ENCODE measurements around the gene RNASEH2C. TPM values are rescaled to one million over a fixed set of nuclear protein-coding genes. Genes with fewer than 3 reads are reported as not detected.
"Not testable (repeated sequence)": the region's sequence is repeated elsewhere in the genome, so short reads cannot be mapped to it uniquely, and the experiment has no call there.

RNASEH2C gene
- total RNA-seq, 8 experiments from 2014 or later, result 12.7 to 80.0 (median 25.4) TPM

DNA sequence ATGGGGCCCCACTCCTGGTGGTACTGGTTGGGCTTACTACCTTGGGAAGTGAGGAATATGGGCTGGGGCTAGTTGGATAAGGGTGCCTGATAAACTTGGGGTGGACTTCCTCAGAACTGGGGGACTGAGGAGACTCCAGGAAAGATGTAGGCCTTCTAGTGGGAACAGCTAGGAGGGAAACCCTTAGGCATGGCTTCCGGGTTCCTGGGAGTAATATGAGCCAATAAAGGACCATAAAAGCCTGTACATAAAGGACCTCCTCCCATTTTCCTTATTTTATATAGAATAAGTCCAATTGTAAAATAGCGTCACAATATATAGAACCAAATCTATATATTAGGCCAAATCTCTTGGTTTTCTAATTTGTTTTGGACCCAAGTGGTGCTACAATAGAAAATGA is 18.4 kb upstream of the RNASEH2C start:
- Histone ChIP-seq H3K4me1 (replicated peaks in 1 of 2) (no peaks in the 10 kb centered on the region), H3K27ac (no peak overlapping the region), H3K4me3 (no peak overlapping the region)
- WGBS, 10 experiments, result 50 to 100% (median 74%) methylated on average over 1 to 2 of the region's 2 CpGs; no CpG with 5 or more reads in 1 of the 10 experiments
- ATAC-seq (replicated peaks in 6 of 8), result no peak
- in situ Hi-C loops (cut with MboI; ENCODE audit: low pct_unique_long_range_greater_than_20kb in 2 of 9, low sequenced_read_pairs in 9 of 9, unreplicated experiment in 9 of 9), result no loop called here

DNA sequence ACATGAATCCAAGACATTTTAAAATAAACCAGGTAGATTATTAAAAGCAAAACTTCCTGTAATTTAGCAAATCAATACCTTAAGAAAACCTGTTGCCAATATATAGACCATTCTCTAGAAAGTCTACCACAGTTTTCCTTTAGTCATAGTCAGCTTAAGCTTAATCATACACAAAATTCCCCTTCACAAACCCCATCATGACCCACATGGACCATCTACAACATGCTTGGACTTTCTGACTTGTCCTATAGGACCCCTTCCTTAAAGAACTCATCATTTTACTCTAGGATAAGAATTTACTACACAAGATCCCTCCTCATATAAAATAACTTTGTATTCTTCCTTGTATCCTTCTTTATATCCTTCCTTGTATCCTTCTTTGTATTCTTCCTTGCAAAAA is 16.2 kb upstream of the RNASEH2C start:
- Histone ChIP-seq H3K27ac (no peak overlapping the region), H3K4me1 (replicated peaks in 1 of 2) (no peaks in the 10 kb centered on the region), H3K4me3 (no peak overlapping the region)
- in situ Hi-C loops (cut with MboI; ENCODE audit: low pct_unique_long_range_greater_than_20kb in 2 of 9, low sequenced_read_pairs in 9 of 9, unreplicated experiment in 9 of 9), result no loop called here
- ATAC-seq (replicated peaks in 6 of 8), result no peak

DNA sequence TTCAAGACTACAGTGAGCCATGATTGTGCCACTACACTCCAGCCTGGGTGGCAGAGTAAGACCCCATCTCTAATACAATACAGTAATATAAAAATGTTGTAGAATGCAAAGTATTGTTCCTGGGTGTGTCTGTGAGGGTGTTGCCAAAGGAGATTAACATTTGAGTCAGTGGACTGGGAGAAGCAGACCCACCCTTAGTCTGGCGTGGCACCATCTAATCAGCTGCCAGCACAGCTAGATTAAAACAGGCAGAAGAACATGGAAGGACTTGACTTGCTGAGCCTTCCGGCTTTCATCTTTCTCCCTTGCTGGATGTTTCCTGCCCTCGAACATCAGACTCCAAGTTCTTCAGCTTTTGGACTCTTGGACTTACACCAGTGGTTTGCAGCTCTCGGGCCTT is 14.5 kb upstream of the RNASEH2C start:
- H3K27ac ChIP-seq; H3K4me3 ChIP-seq; H3K4me1 ChIP-seq (replicated peaks in 1 of 2); in situ Hi-C loops (cut with MboI; ENCODE audit: low pct_unique_long_range_greater_than_20kb in 2 of 9, low sequenced_read_pairs in 9 of 9, unreplicated experiment in 9 of 9): not testable (repeated sequence)
- ATAC-seq (replicated peaks in 6 of 8), result peak in 2 of 8 experiments; percentile 54 to 72
- 17 to 84% (median 51%) methylated on average over 1 to 4 of the region's 4 CpGs; no CpG with 5 or more reads in 2 of the 10 experiments for WGBS, 10 experiments

DNA sequence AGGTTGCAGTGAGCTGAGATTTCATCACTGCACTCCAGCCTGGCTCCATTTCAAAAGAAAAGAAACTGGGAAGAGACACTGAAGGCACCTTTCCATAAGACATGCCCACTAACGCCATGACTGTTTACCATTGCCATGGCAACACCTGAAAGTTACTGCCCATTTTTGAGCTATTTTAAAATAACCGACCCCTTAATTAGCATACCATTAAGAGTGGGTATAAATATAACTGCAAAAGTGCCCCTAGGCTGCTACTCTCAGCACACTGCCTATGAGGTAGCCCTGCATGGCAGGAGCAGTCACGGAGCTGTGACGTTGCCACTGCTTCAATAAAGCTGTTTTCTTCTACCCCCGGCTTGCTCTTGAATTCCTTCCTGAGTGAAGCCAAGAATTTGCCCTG is 9.9 kb upstream of the RNASEH2C start:
- WGBS, 10 experiments, result 0 to 100% (median 47%) methylated on average over 1 to 5 of the region's 5 CpGs
- ATAC-seq (replicated peaks in 6 of 8), result peak in 3 of 8 experiments; percentile 58 to 99 (median 77)
- Histone ChIP-seq H3K4me3 (no peak overlapping the region), H3K4me1 (replicated peaks in 1 of 2) (no peaks in the 10 kb centered on the region), H3K27ac (no peak overlapping the region)
- in situ Hi-C loops (cut with MboI; ENCODE audit: low pct_unique_long_range_greater_than_20kb in 2 of 9, low sequenced_read_pairs in 9 of 9, unreplicated experiment in 9 of 9), result no loop called here

DNA sequence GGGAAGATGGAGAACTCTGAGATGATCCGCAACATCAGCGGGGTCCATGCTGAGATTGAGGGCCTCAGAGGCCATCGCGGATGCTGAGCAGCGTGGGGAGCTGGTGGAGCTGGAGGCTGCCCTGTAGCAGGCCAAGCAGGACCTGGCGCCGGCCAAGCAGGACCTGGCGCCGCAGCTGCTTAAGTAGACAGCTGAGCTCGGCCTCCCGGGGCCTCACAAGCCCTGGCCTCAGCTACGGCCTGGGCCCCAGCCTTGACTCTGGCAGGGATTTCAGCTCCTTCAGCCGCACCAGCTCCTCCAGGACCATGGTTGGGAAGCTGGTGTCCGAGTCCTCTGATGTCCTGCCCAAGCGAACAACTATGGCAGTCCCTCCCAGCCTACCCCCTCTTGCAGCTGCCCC is 7.3 kb upstream of the RNASEH2C start:
- no peak for ATAC-seq (replicated peaks in 6 of 8)
- 33 to 97% (median 80%) methylated on average over 1 to 7 of the region's 15 CpGs; no CpG with 5 or more reads in 4 of the 10 experiments for WGBS, 10 experiments

DNA sequence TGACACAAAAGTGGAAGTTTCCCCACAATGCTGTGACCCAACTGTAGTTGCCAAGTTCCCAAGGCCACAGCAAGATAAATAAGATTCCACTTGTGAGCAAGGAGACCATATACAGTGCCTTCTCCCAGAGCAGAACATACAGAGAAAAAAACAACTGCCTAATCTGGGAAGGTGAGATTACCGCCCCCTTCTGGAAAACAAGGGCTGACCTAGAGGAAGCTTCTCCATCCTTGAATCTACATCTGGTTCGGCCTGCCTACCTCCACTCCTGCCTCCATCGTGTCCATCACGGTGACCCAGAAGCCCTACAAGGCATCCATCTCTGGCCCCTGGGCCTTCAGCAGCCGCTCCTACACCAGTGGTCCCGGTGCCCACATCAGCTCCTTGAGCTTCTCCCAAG is 6.1 kb upstream of the RNASEH2C start:
- no peak overlapping the region for H3K27ac ChIP-seq
- no peak overlapping the region for H3K4me3 ChIP-seq
- H3K4me1 ChIP-seq (replicated peaks in 1 of 2), result no peaks in the 10 kb centered on the region
- ATAC-seq (replicated peaks in 6 of 8), result no peak
- WGBS, 10 experiments, result 17 to 86% (median 39%) methylated on average over 1 to 5 of the region's 6 CpGs; no CpG with 5 or more reads in 3 of the 10 experiments
- in situ Hi-C loops (cut with MboI; ENCODE audit: low pct_unique_long_range_greater_than_20kb in 2 of 9, low sequenced_read_pairs in 9 of 9, unreplicated experiment in 9 of 9), result no loop called here

More for the DNA sequence above, 7.3 kb upstream of the RNASEH2C start:
- no peak overlapping the region for H3K4me3 ChIP-seq
- H3K27ac ChIP-seq, result no peak overlapping the region
- no peaks in the 10 kb centered on the region for H3K4me1 ChIP-seq (replicated peaks in 1 of 2)
- in situ Hi-C loops (cut with MboI; ENCODE audit: low pct_unique_long_range_greater_than_20kb in 2 of 9, low sequenced_read_pairs in 9 of 9, unreplicated experiment in 9 of 9), result no loop called here

DNA sequence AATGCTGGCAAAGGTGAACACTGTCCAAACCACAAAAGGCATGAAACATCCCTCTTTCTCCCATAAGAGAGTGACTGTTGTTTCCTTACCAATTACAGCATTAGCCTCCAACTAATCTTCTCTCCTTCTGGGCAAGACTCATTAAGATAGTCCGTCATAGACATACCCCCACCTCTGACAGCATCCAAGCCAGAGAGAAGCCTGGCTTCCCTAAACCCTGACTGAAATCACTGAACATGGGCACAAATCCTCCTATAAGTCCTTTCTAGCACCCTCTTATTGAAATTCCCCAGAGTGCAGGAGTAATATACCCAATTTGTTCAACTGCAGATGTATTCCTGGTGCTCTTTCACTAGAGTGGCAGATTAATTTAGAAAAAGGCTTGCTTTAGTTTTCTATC is 1.7 kb upstream of the RNASEH2C start:
- 40% methylated on average over 1 of the region's 1 CpG; no CpG with 5 or more reads in 9 of the 10 experiments for WGBS, 10 experiments

DNA sequence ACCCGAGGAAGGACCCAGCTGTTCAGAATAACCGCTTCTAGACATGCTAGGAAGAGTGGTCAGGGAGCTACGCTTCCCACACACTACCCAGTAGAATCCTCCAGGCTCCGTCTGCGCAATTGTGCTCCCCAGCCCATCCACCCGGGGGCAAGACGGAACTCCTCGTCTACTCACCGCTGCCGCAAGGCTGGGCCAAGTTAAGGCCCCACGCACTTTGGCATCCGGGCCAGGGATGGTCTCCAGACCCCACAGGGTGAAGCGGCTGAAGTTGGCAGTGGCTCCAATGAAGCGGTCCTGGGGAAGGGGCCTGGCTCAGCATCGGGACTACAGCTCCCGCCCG is 757 bp downstream of the RNASEH2C start:
- peaks cover 12 to 13% of the 10 kb centered on the region in 2 donors for H3K4me1 ChIP-seq (replicated peaks in 1 of 2)
- peak overlapping the region; percentile 90 to 93 for H3K27ac ChIP-seq
- in situ Hi-C loops (cut with MboI; ENCODE audit: low pct_unique_long_range_greater_than_20kb in 2 of 9, low sequenced_read_pairs in 9 of 9, unreplicated experiment in 9 of 9), result loop anchor here in 6 of 9 experiments (10.0 to 25.0 kb wide), 3 partner anchors 92 to 267 kb away; no protein-coding TSS in a partner anchor
- H3K4me3 ChIP-seq, result peak overlapping the region; percentile 81 to 94 (median 88)
- 0 to 12% (median 0%) methylated on average over 1 to 7 of the region's 17 CpGs; no CpG with 5 or more reads in 5 of the 10 experiments for WGBS, 10 experiments
- peak in 3 of 8 experiments; percentile 34 to 41 (median 35) for ATAC-seq (replicated peaks in 6 of 8)

More for the DNA sequence above, 1.7 kb upstream of the RNASEH2C start:
- Histone ChIP-seq H3K27ac (no peak overlapping the region), H3K4me1 (replicated peaks in 1 of 2) (peaks cover 12 to 13% of the 10 kb centered on the region in 2 donors), H3K4me3 (no peak overlapping the region)
- ATAC-seq (replicated peaks in 6 of 8), result no peak
- in situ Hi-C loops (cut with MboI; ENCODE audit: low pct_unique_long_range_greater_than_20kb in 2 of 9, low sequenced_read_pairs in 9 of 9, unreplicated experiment in 9 of 9), result loop anchor here in 5 of 9 experiments (25.0 kb wide), 2 partner anchors 90 to 265 kb away; no protein-coding TSS in a partner anchor

DNA sequence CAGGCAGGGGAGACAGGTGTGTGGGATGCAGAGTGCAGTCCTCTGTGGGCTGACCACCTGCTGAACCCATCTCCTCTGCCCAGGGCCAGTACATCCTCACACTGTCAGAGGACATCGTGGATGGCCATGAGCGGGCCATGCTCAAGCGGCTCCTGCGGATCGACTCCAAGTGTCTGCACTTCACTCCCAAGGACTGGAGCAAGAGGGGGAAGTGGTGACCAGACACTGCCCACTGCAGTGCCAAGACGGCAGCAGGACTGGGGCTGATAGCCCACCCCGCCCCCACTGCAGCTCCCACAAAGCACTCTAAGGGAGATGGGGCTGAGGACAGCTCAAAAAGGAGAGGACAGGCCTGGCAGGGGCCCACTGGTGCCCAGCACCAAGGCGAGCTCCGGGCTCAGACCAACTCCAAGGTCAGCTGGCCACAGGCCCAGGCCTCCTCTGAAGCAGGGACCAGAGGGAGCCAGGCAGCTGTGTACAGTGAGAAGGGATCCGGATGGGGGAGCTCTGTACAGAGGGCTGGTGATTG is 1.6 kb downstream of the RNASEH2C start:
- WGBS, 10 experiments, result 14 to 100% (median 71%) methylated on average over 1 to 8 of the region's 10 CpGs; no CpG with 5 or more reads in 6 of the 10 experiments
- in situ Hi-C loops (cut with MboI; ENCODE audit: low pct_unique_long_range_greater_than_20kb in 2 of 9, low sequenced_read_pairs in 9 of 9, unreplicated experiment in 9 of 9), result loop anchor here in 6 of 9 experiments (10.0 to 25.0 kb wide), 3 partner anchors 93 to 268 kb away; no protein-coding TSS in a partner anchor
- Histone ChIP-seq H3K4me3 (peak overlapping the region in 4 of 5 donors; percentile 81 to 93 (median 85)), H3K4me1 (replicated peaks in 1 of 2) (peaks cover 12 to 13% of the 10 kb centered on the region in 2 donors), H3K27ac (no peak overlapping the region)
- peak in 1 of 8 experiments; percentile 5 for ATAC-seq (replicated peaks in 6 of 8)

DNA sequence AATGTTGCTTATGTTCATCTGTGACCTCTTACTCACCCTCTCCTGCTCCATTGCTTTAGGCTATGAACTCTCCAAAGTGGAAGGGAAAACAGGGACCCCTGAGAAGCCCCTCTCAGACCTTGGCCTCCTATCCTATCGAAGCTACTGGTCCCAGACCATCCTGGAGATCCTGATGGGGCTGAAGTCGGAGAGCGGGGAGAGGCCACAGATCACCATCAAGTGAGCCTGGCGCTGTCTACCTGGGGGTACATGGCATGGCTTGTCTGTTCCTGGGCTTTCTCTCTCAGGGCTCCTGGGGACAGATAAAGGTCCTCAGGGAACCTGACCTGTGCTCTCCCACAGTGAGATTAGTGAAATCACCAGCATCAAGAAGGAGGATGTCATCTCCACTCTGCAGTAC is 2.1 kb downstream of the RNASEH2C start:
- Histone ChIP-seq H3K4me3 (no peak overlapping the region), H3K4me1 (replicated peaks in 1 of 2) (peaks cover 12 to 13% of the 10 kb centered on the region in 2 donors), H3K27ac (no peak overlapping the region)
- no peak for ATAC-seq (replicated peaks in 6 of 8)
- 60 to 100% (median 94%) methylated on average over 1 to 3 of the region's 4 CpGs; no CpG with 5 or more reads in 7 of the 10 experiments for WGBS, 10 experiments
- in situ Hi-C loops (cut with MboI; ENCODE audit: low pct_unique_long_range_greater_than_20kb in 2 of 9, low sequenced_read_pairs in 9 of 9, unreplicated experiment in 9 of 9), result loop anchor here in 6 of 9 experiments (10.0 to 25.0 kb wide), 3 partner anchors 94 to 269 kb away; no protein-coding TSS in a partner anchor

DNA sequence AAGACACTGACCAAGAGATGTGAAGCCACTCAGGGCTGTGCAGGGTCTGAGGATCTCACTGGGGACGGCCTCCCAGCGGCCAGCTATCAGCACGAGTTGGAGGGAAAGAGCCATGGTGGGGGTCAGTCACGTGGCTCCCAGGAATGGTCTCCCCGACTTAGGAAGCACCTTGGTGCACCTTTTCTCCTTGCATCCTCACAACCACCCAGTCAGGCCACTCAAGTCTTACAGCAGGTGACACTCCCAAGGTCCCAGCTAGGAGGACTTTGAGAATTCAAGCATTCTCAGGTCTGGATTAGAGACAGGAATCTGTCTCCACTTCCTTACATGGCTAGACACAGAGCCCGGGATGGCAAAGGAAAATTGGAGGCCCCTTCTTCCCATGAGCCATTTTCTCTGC is 2.7 kb downstream of the RNASEH2C start:
- no peak for ATAC-seq (replicated peaks in 6 of 8)
- in situ Hi-C loops (cut with MboI; ENCODE audit: low pct_unique_long_range_greater_than_20kb in 2 of 9, low sequenced_read_pairs in 9 of 9, unreplicated experiment in 9 of 9), result loop anchor here in 6 of 9 experiments (10.0 to 25.0 kb wide), 3 partner anchors 94 to 269 kb away; no protein-coding TSS in a partner anchor
- H3K4me3 ChIP-seq, result no peak overlapping the region

DNA sequence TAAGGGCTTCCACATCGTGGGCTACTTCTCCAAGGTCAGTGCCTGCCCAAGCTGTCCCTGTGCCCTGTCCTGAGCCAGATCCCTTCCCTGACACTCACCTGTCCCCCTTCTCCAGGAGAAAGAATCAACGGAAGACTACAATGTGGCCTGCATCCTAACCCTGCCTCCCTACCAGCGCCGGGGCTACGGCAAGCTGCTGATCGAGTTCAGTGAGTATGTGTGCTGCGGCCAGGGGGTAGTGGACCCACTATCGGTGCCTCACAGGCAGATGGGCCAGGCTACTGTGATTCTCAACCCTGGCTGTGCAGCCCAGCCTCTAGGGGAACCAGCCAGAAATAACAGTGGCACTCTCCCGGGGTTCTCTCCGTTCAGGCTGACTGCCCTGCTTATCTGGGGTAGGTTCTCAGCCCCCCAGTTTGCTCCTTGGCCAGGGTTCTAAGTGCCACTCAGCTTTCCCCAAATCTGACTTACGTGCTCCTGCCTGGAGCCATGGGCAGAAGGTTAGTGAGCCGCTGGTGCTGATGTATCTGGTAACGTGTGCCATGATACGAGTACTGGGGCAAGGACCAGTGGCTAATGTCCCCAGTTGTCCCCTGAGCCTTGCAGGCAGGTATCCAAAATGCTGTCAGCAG is 3.7 kb downstream of the RNASEH2C start:
- H3K4me1 ChIP-seq (replicated peaks in 1 of 2), result peaks cover 16 to 18% of the 10 kb centered on the region in 2 donors
- in situ Hi-C loops (cut with MboI; ENCODE audit: low pct_unique_long_range_greater_than_20kb in 2 of 9, low sequenced_read_pairs in 9 of 9, unreplicated experiment in 9 of 9), result loop anchor here in 6 of 9 experiments (10.0 to 25.0 kb wide), 3 partner anchors 95 to 270 kb away; no protein-coding TSS in a partner anchor

More for the DNA sequence above, 2.7 kb downstream of the RNASEH2C start:
- 46 to 100% (median 82%) methylated on average over 1 to 4 of the region's 6 CpGs; no CpG with 5 or more reads in 5 of the 10 experiments for WGBS, 10 experiments
- Histone ChIP-seq H3K27ac (no peak overlapping the region), H3K4me1 (replicated peaks in 1 of 2) (peaks cover 13 to 17% of the 10 kb centered on the region in 2 donors)

DNA sequence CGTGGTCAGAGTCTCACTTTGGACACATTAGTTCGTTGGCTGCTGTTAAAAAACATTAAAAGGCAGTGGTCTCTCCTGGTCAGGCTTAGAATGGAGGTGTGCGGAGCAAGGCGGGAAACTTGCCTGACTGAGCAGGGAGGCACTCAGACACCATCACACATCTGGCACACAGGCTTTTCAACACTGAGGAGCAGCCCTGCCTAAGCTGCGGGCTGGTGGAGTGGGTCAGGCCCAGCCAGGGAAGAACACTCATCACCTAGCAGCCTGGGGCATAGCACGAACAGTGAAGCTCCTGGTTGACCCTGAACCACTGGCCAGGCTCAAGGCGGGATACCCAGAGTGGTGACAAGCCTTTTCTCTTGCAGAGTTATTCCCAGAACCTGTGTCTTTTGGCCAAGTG is 4.3 kb downstream of the RNASEH2C start:
- 32 to 100% (median 64%) methylated on average over 1 to 4 of the region's 7 CpGs; no CpG with 5 or more reads in 4 of the 10 experiments for WGBS, 10 experiments
- ATAC-seq (replicated peaks in 6 of 8), result no peak
- peaks cover 18% of the 10 kb centered on the region in 2 donors for H3K4me1 ChIP-seq (replicated peaks in 1 of 2)
- H3K4me3 ChIP-seq, result no peak overlapping the region
- H3K27ac ChIP-seq, result no peak overlapping the region
- in situ Hi-C loops (cut with MboI; ENCODE audit: low pct_unique_long_range_greater_than_20kb in 2 of 9, low sequenced_read_pairs in 9 of 9, unreplicated experiment in 9 of 9), result loop anchor here in 6 of 9 experiments (10.0 to 25.0 kb wide), 3 partner anchors 96 to 271 kb away; no protein-coding TSS in a partner anchor

More for the DNA sequence above, 3.7 kb downstream of the RNASEH2C start:
- Histone ChIP-seq H3K27ac (no peak overlapping the region), H3K4me3 (no peak overlapping the region)
- no peak for ATAC-seq (replicated peaks in 6 of 8)
- 40 to 100% (median 92%) methylated on average over 1 to 10 of the region's 14 CpGs; no CpG with 5 or more reads in 3 of the 10 experiments for WGBS, 10 experiments

Data from motor neuron (in vitro differentiated cells).